TTC549 (cell line): ENCODE measurements around the gene TRABD.
"Not testable (repeated sequence)": the region's sequence is repeated elsewhere in the genome, so short reads cannot be mapped to it uniquely, and the experiment has no call there.

Source experiments
- FAIRE-seq: peaks from 2 replicates; lab custom pipeline; 2012; peaks lifted over from hg19 to GRCh38; lab: Jason Lieb, UNC

Gene TRABD

DNA sequence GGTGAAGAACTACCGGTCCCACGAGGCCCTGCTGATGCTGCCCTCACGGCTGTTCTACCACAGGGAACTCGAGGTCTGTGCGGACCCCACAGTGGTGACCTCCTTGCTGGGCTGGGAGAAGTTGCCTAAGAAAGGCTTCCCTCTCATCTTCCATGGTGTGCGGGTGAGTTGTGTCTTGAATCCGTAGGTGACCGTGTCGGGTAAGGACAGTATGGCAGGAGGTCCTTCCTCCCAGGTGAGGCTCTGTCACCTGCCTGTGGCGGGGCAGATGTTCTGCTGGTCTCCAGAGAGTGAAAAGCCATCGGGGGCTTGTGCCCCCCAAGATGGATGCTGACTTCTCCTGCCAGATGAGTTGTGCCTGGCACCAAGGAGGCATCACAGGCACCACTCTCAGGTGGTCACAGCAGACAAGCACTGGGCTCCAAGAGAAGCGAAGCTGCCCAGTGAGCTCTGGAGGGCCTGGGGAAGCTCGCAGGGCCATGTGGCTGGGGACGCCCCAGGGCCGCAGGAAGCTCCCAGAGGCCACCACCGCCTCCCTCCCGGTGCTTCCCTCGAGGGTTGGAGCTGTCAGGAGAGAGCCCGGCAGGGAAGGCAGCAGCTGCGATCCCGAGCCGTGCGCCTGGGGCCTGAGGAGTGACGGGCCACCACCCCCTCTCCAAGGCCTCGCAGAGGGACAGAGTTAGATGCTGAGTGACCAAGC is 32.5 kb upstream of the TRABD start:
- FAIRE-seq: no peak

DNA sequence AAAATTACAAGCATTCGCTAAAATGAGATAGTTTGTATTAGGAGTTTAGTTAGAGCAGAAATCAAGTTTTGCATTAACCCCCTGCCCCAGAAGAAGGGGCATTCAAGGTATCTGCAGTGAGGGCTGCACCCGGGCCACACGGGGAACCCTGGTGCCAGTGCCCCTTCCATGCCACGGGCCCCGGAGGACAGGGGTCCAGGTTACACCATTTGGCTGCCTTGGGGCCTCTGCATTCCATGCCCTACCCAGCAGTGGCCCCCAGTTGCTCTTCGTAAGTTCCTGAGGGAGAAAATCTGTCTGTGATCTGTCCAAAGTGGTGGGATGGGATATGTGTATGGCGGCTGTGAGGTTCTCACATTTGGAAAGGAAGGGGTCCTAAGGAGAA is 32.0 kb upstream of the TRABD start:
- no peak for FAIRE-seq

- no peak for FAIRE-seq
These were observed 27.9 kb upstream of the TRABD start for GRCh38 chr22:50157709-50158375.

GRCh38 chr22:50160947-50161346 is 24.8 kb upstream of the TRABD start:
- no peak for FAIRE-seq

DNA sequence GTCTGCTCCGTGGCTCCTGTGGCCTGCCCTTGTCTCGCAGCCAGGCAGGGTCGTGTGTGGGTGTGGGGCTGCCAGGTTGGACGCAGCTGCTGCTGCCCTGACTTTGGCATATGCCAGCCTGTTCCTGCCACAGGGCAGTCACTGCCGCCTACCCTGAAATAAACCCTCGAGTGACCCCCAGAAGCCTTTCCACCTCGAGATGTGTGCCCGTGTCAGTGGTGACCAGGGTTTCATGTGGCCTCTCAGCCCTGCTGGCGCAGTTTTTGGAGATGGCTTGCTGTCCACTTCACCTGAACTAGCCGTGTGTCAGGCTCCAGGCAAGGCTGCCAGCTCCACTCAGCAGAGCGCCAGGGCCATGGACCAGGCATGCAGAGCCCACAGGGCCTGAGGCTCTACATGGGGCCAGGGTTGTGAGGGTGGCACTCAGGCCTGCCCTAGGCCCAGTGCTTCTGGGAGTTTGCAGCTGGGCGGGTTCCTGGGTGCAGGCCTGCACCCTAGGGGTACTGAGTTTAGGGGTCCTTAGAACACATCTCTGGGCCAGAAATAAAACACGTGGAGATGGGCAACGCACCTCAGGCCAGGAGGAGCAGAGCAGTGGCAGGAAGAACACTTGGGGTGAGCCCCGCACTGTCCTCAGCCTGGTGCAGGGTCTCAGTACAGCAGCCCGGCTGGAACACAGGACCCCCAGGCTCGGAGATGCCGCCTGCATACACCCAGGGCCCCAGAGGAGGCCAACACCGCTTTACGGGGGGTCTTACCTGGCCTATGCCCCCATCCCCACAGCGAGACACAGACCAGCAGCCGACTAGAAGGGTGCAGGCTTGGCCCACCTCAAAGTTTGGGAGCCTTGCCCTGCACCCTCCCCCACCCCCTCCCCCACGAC is 24.0 kb upstream of the TRABD start:
- FAIRE-seq: no peak

DNA sequence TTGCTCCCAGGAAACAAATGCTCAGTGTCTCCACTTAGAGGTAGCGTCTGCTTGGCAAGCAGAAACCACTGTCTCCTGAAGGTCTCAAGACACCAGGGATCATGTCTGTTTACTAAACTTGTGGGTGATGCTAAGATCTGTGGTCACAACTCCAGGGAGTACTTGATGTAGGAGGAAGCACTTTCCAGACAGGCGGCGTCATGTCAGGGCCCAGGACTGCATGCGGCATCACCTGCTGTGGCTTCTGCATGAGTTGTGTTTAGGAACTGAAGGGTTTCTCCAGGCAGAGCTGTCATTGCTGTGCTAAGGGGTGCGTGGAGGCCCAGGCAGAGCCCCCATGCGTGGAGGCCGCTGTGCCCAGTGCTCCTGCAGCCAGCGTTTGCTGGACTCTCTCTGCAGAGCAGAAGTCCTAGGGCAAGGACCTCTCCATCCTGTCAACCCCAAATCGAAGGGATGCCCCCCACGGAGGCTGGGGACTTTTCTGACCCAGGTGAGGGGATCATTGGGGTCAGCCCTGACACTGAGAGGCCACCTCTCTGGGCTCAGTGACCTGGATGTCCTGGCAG is 23.2 kb upstream of the TRABD start:
- no peak for FAIRE-seq

GRCh38 chr22:50165436-50166123 is 20.1 kb upstream of the TRABD start:
- no peak for FAIRE-seq

DNA sequence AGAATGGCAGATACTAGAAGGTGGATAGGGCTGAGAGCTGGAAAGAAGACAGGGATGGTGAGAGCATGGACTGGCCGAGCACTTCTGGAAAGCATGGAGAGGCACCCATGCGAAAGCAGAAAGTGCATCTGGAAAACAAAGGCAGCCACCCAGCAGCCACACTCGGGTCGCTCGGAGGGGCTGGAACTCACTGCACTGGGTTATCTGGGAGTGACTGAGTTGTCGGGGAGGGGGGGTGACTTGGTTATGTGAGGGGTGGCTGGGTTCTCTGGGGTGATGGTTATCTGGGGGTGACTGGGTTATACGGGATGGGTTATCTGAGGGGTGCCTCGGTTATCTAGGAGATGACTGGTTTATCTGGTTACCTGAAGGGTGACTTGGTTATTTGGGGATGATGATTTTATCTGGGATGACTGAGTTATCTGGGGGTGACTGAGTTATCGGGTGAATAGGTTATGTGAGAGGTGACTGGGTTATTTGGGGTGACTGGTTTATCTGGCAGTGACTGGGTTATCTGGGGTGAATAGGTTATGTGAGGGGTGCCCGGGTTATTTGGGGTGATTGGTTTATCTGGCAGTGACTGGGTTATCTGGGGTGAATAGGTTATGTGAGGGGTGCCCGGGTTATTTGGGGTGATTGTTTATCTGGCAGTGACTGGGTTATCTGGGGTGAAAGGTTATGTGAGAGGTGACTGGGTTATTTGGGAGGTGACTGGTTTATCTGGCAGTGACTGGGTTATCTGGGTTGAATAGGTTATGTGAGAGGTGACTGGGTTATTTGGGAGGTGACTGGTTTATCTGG is 17.8 kb upstream of the TRABD start:
- FAIRE-seq: no peak

- not testable (repeated sequence) for FAIRE-seq
These were observed 17.1 kb upstream of the TRABD start for GRCh38 chr22:50168490-50169180.

DNA sequence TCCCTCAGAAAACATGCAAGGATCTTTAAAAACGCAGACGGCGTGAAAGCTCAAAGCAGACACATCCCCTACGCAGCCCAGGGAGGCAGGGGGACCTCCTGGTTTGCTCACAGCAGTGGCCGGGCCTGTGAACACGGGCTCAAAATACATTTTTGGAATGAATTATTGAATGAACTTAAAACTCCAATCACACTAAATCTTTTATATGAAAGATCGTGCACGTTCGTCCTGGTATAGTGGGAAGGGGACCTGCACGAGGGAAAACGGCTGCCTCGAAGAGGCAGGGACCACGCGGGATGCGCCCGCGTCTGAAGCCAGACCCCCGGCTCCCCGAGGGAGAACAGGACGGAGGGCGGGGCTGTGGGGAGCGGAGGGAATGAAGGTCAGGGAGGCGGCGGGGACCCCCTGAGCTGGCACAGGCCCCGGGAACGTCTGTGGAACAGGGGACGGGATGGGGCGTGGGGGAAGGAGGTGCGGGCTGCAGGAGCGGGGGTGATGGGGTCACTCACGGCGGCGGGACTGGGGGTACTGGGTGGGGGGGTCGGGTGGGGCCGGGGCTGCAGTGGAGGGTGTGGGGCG is 16.4 kb upstream of the TRABD start:
- no peak for FAIRE-seq

DNA sequence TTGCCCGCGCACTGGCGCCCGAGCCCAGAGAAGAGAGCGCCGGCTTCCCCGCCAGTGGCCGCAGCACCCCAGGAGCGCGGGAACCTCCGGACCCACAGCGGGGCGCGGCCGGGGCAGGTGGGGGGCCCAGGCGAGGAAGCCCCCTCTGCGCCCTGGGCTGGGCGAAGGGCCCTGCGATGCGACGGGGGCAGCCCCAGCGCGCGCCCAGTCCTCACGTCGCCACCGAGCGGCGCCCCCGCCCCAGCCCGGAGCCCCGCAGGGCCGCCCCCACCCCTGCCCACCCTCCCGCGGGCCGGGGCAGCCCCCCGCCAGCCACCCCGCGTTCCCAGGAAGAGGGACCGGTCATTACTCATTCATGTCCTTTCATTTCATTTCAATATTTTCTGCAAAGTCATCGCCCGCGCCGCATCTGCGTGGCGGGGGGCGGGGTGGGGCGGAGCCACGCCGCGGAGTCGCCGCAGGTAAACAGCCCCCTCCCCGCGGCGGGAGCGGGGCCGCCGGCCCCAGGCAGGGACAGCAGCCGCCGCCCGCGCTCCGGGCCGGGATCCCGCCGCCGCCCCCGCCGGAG is 15.9 kb upstream of the TRABD start:
- FAIRE-seq: no peak

GRCh38 chr22:50170453-50171318 is 15.0 kb upstream of the TRABD start, which contains the start of gene PANX2:
Gene PANX2, plus strand, starts transcription at chr22:50170731. Its CDS starts 0 bp downstream, at chr22:50170731.
- FAIRE-seq: no peak

GRCh38 chr22:50171319-50171964 is 14.3 kb upstream of the TRABD start:
- FAIRE-seq: no peak

DNA sequence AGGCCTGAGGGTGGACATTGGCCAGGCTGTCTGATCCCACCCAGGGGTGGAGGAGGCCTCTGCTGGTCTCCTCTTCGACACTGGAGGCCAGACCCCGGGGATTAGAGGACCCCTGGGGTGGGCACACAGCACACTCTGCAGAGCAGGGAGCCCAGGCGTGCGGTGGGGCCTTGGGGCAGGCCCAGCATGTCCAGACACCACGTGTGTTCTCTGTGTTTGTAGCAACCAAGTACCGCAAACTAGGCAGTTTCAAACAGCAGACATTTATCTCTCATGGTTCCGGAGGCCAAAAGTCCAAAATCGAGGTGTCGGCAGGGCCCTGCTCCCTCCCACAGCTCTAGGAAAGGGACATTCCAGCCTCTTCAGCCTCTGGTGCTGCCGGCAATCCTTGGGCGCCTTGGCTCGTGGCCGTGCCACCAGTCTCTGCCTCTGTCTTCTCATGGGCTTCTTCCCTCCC is 13.7 kb upstream of the TRABD start:
- no peak for FAIRE-seq

DNA sequence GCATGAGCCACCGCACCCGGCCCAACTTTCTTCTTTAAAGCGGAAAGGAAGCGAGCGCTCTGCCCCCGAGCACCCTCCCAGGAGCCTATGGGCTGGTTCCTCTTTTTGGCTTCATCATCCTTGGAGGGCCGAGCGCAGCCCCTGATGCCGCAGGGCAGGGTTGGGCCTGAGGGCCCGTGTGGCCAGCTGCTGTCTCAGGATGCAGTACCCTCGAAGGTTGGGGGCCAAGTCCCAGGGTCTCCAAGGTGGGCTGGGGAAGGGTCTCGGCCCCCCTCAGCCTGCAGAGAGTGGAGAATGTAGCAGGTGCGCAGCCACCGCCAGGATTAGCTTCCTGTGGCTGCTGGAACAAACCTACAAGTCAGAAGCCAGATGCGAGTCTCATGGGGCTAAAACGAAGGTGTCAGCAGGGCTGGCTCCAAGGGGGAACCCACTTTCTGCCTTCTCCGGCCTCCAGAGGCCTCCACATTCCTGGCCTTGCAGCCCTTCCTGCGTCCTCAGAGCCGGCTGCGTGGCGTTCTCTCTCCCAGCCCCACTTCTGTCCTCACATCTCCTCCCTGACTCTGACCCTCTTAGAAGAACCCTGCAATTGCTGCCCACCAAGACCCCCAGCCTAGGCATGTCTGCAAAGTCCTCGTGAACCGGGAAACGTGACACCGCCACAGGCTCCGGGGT is 12.3 kb upstream of the TRABD start:
- no peak for FAIRE-seq

DNA sequence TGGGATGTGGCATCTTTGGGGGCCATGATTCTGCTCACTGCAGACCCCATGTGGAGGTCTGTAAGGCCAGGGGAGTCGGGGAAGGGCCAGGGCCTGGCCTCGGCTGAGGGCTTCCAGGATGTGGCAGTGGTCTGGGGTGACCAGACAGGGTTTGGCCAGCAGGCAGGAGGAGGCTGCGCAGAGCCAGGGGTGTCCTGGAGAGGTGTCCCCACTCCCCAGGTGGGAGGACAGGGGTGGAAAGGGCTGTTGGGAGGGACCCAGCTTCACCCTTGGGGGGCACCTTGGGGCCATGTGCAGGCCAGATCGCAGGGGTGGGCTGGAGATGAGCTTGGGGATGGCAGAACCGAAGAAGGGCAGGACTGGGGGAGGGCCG is 11.7 kb upstream of the TRABD start:
- FAIRE-seq: no peak

- FAIRE-seq: no peak
These were observed 11.1 kb upstream of the TRABD start for GRCh38 chr22:50174382-50175190.
